Measurements from ENCODE around the gene DPM3. TPM values are rescaled to one million over a fixed set of nuclear protein-coding genes. Genes with fewer than 3 reads are reported as not detected.
A peak's percentile ranks its signal among the peaks of the same experiment; 100 is the strongest.

Gene DPM3
- total and polyA plus RNA-seq, 4 donors: 42.4 to 200 (median 107) TPM

GRCh38 chr1:155092131-155092530, 48.2 kb downstream of the DPM3 start:
- no peaks in the 10 kb centered on the region for H3K36me3 ChIP-seq (ENCODE audit: control insufficient read depth in 1 of 2, insufficient read depth in 2 of 2, low read length in 1 of 2)
- H3K4me1 ChIP-seq (ENCODE audit: control insufficient read depth in 1 of 2, insufficient read depth in 2 of 2, low read length in 2 of 2): no peaks in the 10 kb centered on the region
- no peak for ATAC-seq (ENCODE audit: low FRiP score)
- H3K4me3 ChIP-seq (ENCODE audit: low read length in 2 of 2): no peak overlapping the region
- intact Hi-C loops (cut with DNase I): loop anchor here (2.0 to 5.0 kb wide), 2 partner anchors 35 to 75 kb away; partner anchors contain the start of gene EFNA1 (in 2 of the 2)
- no peaks in the 10 kb centered on the region for H3K9me3 ChIP-seq (ENCODE audit: control insufficient read depth, low read length)
- H3K27ac ChIP-seq (ENCODE audit: low read depth in 1 of 2, low read length in 2 of 2): no peak overlapping the region
- no peaks in the 10 kb centered on the region for H3K27me3 ChIP-seq (ENCODE audit: control insufficient read depth in 1 of 2, insufficient read depth in 2 of 2, low read length in 1 of 2)
- 82 to 87% methylated on average over 6 of the region's 6 CpGs for WGBS, 2 donors
- no peak for DNase-seq

GRCh38 chr1:155091071-155092051, 49.0 kb downstream of the DPM3 start:
- no peak overlapping the region for H3K4me3 ChIP-seq (ENCODE audit: low read length in 2 of 2)
- no peaks in the 10 kb centered on the region for H3K4me1 ChIP-seq (ENCODE audit: control insufficient read depth in 1 of 2, insufficient read depth in 2 of 2, low read length in 2 of 2)
- H3K9me3 ChIP-seq (ENCODE audit: control insufficient read depth, low read length): no peaks in the 10 kb centered on the region
- ATAC-seq (ENCODE audit: low FRiP score): peak; percentile 82
- H3K36me3 ChIP-seq (ENCODE audit: control insufficient read depth in 1 of 2, insufficient read depth in 2 of 2, low read length in 1 of 2): no peaks in the 10 kb centered on the region
- DNase-seq: peak; percentile 84 to 94
- H3K27me3 ChIP-seq (ENCODE audit: control insufficient read depth in 1 of 2, insufficient read depth in 2 of 2, low read length in 1 of 2): no peaks in the 10 kb centered on the region
- H3K27ac ChIP-seq (ENCODE audit: low read depth in 1 of 2, low read length in 2 of 2): no peak overlapping the region
- 21 to 26% methylated on average over 29 of the region's 29 CpGs for WGBS, 2 donors
- intact Hi-C loops (cut with DNase I): loop anchor here (1.0 to 5.0 kb wide), 3 partner anchors 36 to 77 kb away; partner anchors contain the start of gene EFNA1 (in 2 of the 2)

Other genes starting within 250 kb of the DPM3 start
- gene PMVK, start 203.8 kb downstream of the DPM3 start, total RNA-seq: 10 to 100 TPM; 21.9 to 27.3 TPM
- gene PMVK, start 203.8 kb downstream of the DPM3 start, polyA plus RNA-seq: 10 to 100 TPM; 40.4 to 52.7 TPM
- 100 to 1,000 TPM; 106 to 119 TPM for gene PBXIP1, start 184.4 kb downstream of the DPM3 start, total RNA-seq
- 100 to 1,000 TPM in 1 of 2 donors, 10 to 100 TPM in 1; 95.3 to 169 TPM for gene PBXIP1, start 184.4 kb downstream of the DPM3 start, polyA plus RNA-seq
- 10 to 100 TPM; 17.3 to 23.6 TPM for gene PYGO2, start 178.7 kb downstream of the DPM3 start, total RNA-seq
- gene PYGO2, start 178.7 kb downstream of the DPM3 start, polyA plus RNA-seq: 10 to 100 TPM; 11.6 to 16.6 TPM
- gene SHC1, start 169.8 kb downstream of the DPM3 start, total RNA-seq: 100 to 1,000 TPM; 165 to 182 TPM
- 100 to 1,000 TPM in 1 of 2 donors, 10 to 100 TPM in 1; 39.1 to 179 TPM for gene SHC1, start 169.8 kb downstream of the DPM3 start, polyA plus RNA-seq
- 10 to 100 TPM; 19.3 to 25.5 TPM for gene CKS1B, start 165.8 kb downstream of the DPM3 start, total RNA-seq
- gene CKS1B, start 165.8 kb downstream of the DPM3 start, polyA plus RNA-seq: 10 to 100 TPM; 38.9 to 58.9 TPM
- gene FLAD1, start 157.2 kb downstream of the DPM3 start, total RNA-seq: 10 to 100 TPM; 14.5 to 17.6 TPM
- gene FLAD1, start 157.2 kb downstream of the DPM3 start, polyA plus RNA-seq: 10 to 100 TPM; 23.8 to 24.2 TPM
- gene LENEP, start 146.9 kb downstream of the DPM3 start, total RNA-seq: not detected
- gene LENEP, start 146.9 kb downstream of the DPM3 start, polyA plus RNA-seq: not detected
- gene ZBTB7B, start 137.7 kb downstream of the DPM3 start, total RNA-seq: 10 to 100 TPM; 46.4 to 71.1 TPM
- 10 to 100 TPM; 23.3 to 32.8 TPM for gene ZBTB7B, start 137.7 kb downstream of the DPM3 start, polyA plus RNA-seq
- 1 to 10 TPM in 1 of 2 donors, under 1 TPM in 1; 0.75 to 1.8 TPM for gene DCST2, start 106.8 kb downstream of the DPM3 start, total RNA-seq
- gene DCST2, start 106.8 kb downstream of the DPM3 start, polyA plus RNA-seq: 1 to 10 TPM in 1 of 2 donors, under 1 TPM in 1; 0.25 to 5.6 TPM
- under 1 TPM in 1 of 2 donors, not detected in 1; 0.26 TPM for gene DCST1, start 106.7 kb downstream of the DPM3 start, total RNA-seq
- gene DCST1, start 106.7 kb downstream of the DPM3 start, polyA plus RNA-seq: not detected
- gene ADAM15, start 89.2 kb downstream of the DPM3 start, total RNA-seq: 100 to 1,000 TPM; 129 to 180 TPM
- 10 to 100 TPM; 17.3 to 89.3 TPM for gene ADAM15, start 89.2 kb downstream of the DPM3 start, polyA plus RNA-seq
- gene EFNA4, start 76.8 kb downstream of the DPM3 start, total RNA-seq: 1 to 10 TPM; 3.0 to 5.7 TPM
- gene EFNA4, start 76.8 kb downstream of the DPM3 start, polyA plus RNA-seq: 1 to 10 TPM; 3.9 to 4.0 TPM
- 1 to 10 TPM; 1.8 to 3.2 TPM for gene EFNA3, start 61.7 kb downstream of the DPM3 start, total RNA-seq
- gene EFNA3, start 61.7 kb downstream of the DPM3 start, polyA plus RNA-seq: under 1 TPM in 1 of 2 donors, not detected in 1; 0.41 TPM
- 10 to 100 TPM; 18.9 to 49.1 TPM for gene EFNA1, start 12.7 kb downstream of the DPM3 start, total RNA-seq
- 10 to 100 TPM in 1 of 2 donors, 1 to 10 TPM in 1; 7.1 to 12.1 TPM for gene EFNA1, start 12.7 kb downstream of the DPM3 start, polyA plus RNA-seq
- gene SLC50A1, start 4.7 kb downstream of the DPM3 start, total RNA-seq: 10 to 100 TPM; 19.8 to 26.8 TPM
- 10 to 100 TPM; 22.7 to 28.2 TPM for gene SLC50A1, start 4.7 kb downstream of the DPM3 start, polyA plus RNA-seq
- gene KRTCAP2, start 32.8 kb upstream of the DPM3 start, total RNA-seq: 100 to 1,000 TPM; 136 to 143 TPM
- 100 to 1,000 TPM; 179 to 255 TPM for gene KRTCAP2, start 32.8 kb upstream of the DPM3 start, polyA plus RNA-seq
- gene TRIM46, start 33.3 kb upstream of the DPM3 start, total RNA-seq: 1 to 10 TPM; 1.6 to 3.4 TPM
- 1 to 10 TPM in 1 of 2 donors, under 1 TPM in 1; 0.50 to 2.1 TPM for gene TRIM46, start 33.3 kb upstream of the DPM3 start, polyA plus RNA-seq
- 10 to 100 TPM; 58.9 to 97.9 TPM for gene THBS3, start 67.4 kb upstream of the DPM3 start, total RNA-seq
- gene THBS3, start 67.4 kb upstream of the DPM3 start, polyA plus RNA-seq: 100 to 1,000 TPM in 1 of 2 donors, 10 to 100 TPM in 1; 21.7 to 195 TPM
- 10 to 100 TPM; 20.3 to 21.3 TPM for gene MTX1, start 68.2 kb upstream of the DPM3 start, total RNA-seq
- 10 to 100 TPM; 26.2 to 52.9 TPM for gene MTX1, start 68.2 kb upstream of the DPM3 start, polyA plus RNA-seq
- gene ENTREP3, start 115.0 kb upstream of the DPM3 start, total RNA-seq: 10 to 100 TPM; 22.8 to 28.7 TPM
- gene ENTREP3, start 115.0 kb upstream of the DPM3 start, polyA plus RNA-seq: 10 to 100 TPM in 1 of 2 donors, 1 to 10 TPM in 1; 6.0 to 25.4 TPM
- 10 to 100 TPM; 36.9 to 39.7 TPM for gene SCAMP3, start 121.8 kb upstream of the DPM3 start, total RNA-seq
- gene SCAMP3, start 121.8 kb upstream of the DPM3 start, polyA plus RNA-seq: 10 to 100 TPM; 11.9 to 46.8 TPM
- 10 to 100 TPM; 39.6 to 63.0 TPM for gene CLK2, start 133.0 kb upstream of the DPM3 start, total RNA-seq
- 10 to 100 TPM in 1 of 2 donors, 1 to 10 TPM in 1; 9.3 to 88.6 TPM for gene CLK2, start 133.0 kb upstream of the DPM3 start, polyA plus RNA-seq
- 1 to 10 TPM; 1.8 to 5.7 TPM for gene HCN3, start 136.9 kb upstream of the DPM3 start, total RNA-seq
- gene HCN3, start 136.9 kb upstream of the DPM3 start, polyA plus RNA-seq: 1 to 10 TPM in 1 of 2 donors, under 1 TPM in 1; 0.13 to 3.1 TPM
- gene PKLR, start 160.9 kb upstream of the DPM3 start, total RNA-seq: not detected
- gene PKLR, start 160.9 kb upstream of the DPM3 start, polyA plus RNA-seq: 1 to 10 TPM in 1 of 2 donors, not detected in 1; 1.0 TPM
- 100 to 1,000 TPM in 1 of 2 donors, 10 to 100 TPM in 1; 88.6 to 104 TPM for gene FDPS, start 168.3 kb upstream of the DPM3 start, total RNA-seq
- gene FDPS, start 168.3 kb upstream of the DPM3 start, polyA plus RNA-seq: 100 to 1,000 TPM in 1 of 2 donors, 10 to 100 TPM in 1; 72.9 to 127 TPM
- 10 to 100 TPM; 41.2 to 50.8 TPM for gene RUSC1, start 180.4 kb upstream of the DPM3 start, total RNA-seq
- gene RUSC1, start 180.4 kb upstream of the DPM3 start, polyA plus RNA-seq: 100 to 1,000 TPM in 1 of 2 donors, 10 to 100 TPM in 1; 19.7 to 102 TPM

Measured in aorta (tissue), 5 donors.